UCSD-AML1 (cell line): ENCODE data around the gene THOC7.
A peak's percentile ranks its signal among the peaks of the same experiment; 100 is the strongest.

Experiments used
- DNase-seq: peaks from one replicate; lab custom pipeline; 2025; ENCODE audit not compliant: unreplicated experiment; lab: John Stamatoyannopoulos, UW

The THOC7 gene

GRCh38 chr3:63863150-63864007 lies at the start of gene THOC7, which contains the start of gene ATXN7:
Gene THOC7 (minus strand): TSS chr3:63863805. CDS start chr3:63863790, 15 bp downstream.
Gene ATXN7 (plus strand): TSS chr3:63863867. CDS start chr3:63912599, 48,732 bp downstream.
- peak; percentile 72 for DNase-seq

- DNase-seq, result no peak
Observed at GRCh38 chr3:63912768-63913588, 49.4 kb upstream of the THOC7 start.

GRCh38 chr3:63911873-63912767 lies 48.5 kb upstream of the THOC7 start, which contains the start of gene SCAANT1:
Gene SCAANT1 (minus strand): TSS chr3:63912383.
- peak; percentile 84 for DNase-seq

GRCh38 chr3:63911509-63911872 lies 47.9 kb upstream of the THOC7 start:
- DNase-seq, result no peak

- DNase-seq, result no peak
Observed at GRCh38 chr3:63910891-63911290, 47.3 kb upstream of the THOC7 start.

GRCh38 chr3:63910001-63910400 lies 46.4 kb upstream of the THOC7 start:
- no peak for DNase-seq

GRCh38 chr3:63909431-63909830 lies 45.8 kb upstream of the THOC7 start:
- DNase-seq, result no peak

- no peak for DNase-seq
Observed at GRCh38 chr3:63908776-63909175, 45.2 kb upstream of the THOC7 start.

- DNase-seq, result no peak
Observed at GRCh38 chr3:63908081-63908736, 44.6 kb upstream of the THOC7 start.

GRCh38 chr3:63905731-63906620 lies 42.4 kb upstream of the THOC7 start:
- no peak for DNase-seq

- no peak for DNase-seq
Observed at GRCh38 chr3:63900459-63900858, 36.9 kb upstream of the THOC7 start.

- DNase-seq, result no peak
Observed at GRCh38 chr3:63900010-63900409, 36.4 kb upstream of the THOC7 start.

- DNase-seq, result no peak
Observed at GRCh38 chr3:63896332-63897030, 32.9 kb upstream of the THOC7 start.

- no peak for DNase-seq
Observed at GRCh38 chr3:63895422-63896189, 32.0 kb upstream of the THOC7 start.

GRCh38 chr3:63892773-63893352 lies 29.3 kb upstream of the THOC7 start:
- DNase-seq, result no peak

- DNase-seq, result no peak
Observed at GRCh38 chr3:63891518-63891917, 27.9 kb upstream of the THOC7 start.

GRCh38 chr3:63886858-63887257 lies 23.3 kb upstream of the THOC7 start:
- DNase-seq, result no peak

GRCh38 chr3:63880653-63881052 lies 17.0 kb upstream of the THOC7 start:
- no peak for DNase-seq
